ENCODE measurements around the gene MAD1L1. TPM values are rescaled to one million over a fixed set of nuclear protein-coding genes. Genes with fewer than 3 reads are reported as not detected.
"Not testable (repeated sequence)": the region's sequence is repeated elsewhere in the genome, so short reads cannot be mapped to it uniquely, and the experiment has no call there.

Gene MAD1L1
- total RNA-seq, 1 experiment from 2014 or later: 78.6 TPM

- DNase-seq (ENCODE audit: low read depth): no peak
Measured at GRCh38 chr7:1844336-1844950, 388.3 kb downstream of the MAD1L1 start.

GRCh38 chr7:1843921-1844335 lies 388.8 kb downstream of the MAD1L1 start:
- DNase-seq (ENCODE audit: low read depth): no peak

- no peak for DNase-seq (ENCODE audit: low read depth)
Measured at GRCh38 chr7:1843271-1843861, 389.4 kb downstream of the MAD1L1 start.

GRCh38 chr7:1842321-1843221 lies 390.2 kb downstream of the MAD1L1 start:
- DNase-seq (ENCODE audit: low read depth): no peak

GRCh38 chr7:1841286-1842021 lies 391.3 kb downstream of the MAD1L1 start:
- DNase-seq (ENCODE audit: low read depth): not testable (repeated sequence)

GRCh38 chr7:1840744-1841143 lies 392.0 kb downstream of the MAD1L1 start:
- DNase-seq (ENCODE audit: low read depth): not testable (repeated sequence)

- DNase-seq (ENCODE audit: low read depth): no peak
Measured at GRCh38 chr7:1839701-1840100, 393.0 kb downstream of the MAD1L1 start.

GRCh38 chr7:1838911-1839531 lies 393.7 kb downstream of the MAD1L1 start:
- DNase-seq (ENCODE audit: low read depth): not testable (repeated sequence)

GRCh38 chr7:1838544-1838872 lies 394.2 kb downstream of the MAD1L1 start:
- not testable (repeated sequence) for DNase-seq (ENCODE audit: low read depth)

- DNase-seq (ENCODE audit: low read depth): not testable (repeated sequence)
Measured at GRCh38 chr7:1837696-1838543, 394.8 kb downstream of the MAD1L1 start.

- DNase-seq (ENCODE audit: low read depth): not testable (repeated sequence)
Measured at GRCh38 chr7:1831933-1832535, 400.7 kb downstream of the MAD1L1 start.

GRCh38 chr7:1831471-1831870 lies 401.3 kb downstream of the MAD1L1 start:
- DNase-seq (ENCODE audit: low read depth): not testable (repeated sequence)

GRCh38 chr7:1829668-1830067 lies 403.1 kb downstream of the MAD1L1 start:
- DNase-seq (ENCODE audit: low read depth): not testable (repeated sequence)

- no peak for DNase-seq (ENCODE audit: low read depth)
Measured at GRCh38 chr7:1829111-1829510, 403.6 kb downstream of the MAD1L1 start.

- not testable (repeated sequence) for DNase-seq (ENCODE audit: low read depth)
Measured at GRCh38 chr7:1828170-1828569, 404.6 kb downstream of the MAD1L1 start.

- not testable (repeated sequence) for DNase-seq (ENCODE audit: low read depth)
Measured at GRCh38 chr7:1827521-1827981, 405.2 kb downstream of the MAD1L1 start.

GRCh38 chr7:1826931-1827330 lies 405.8 kb downstream of the MAD1L1 start:
- DNase-seq (ENCODE audit: low read depth): not testable (repeated sequence)

- no peak for DNase-seq (ENCODE audit: low read depth)
Measured at GRCh38 chr7:1825897-1826741, 406.6 kb downstream of the MAD1L1 start.

GRCh38 chr7:1825647-1825896 lies 407.2 kb downstream of the MAD1L1 start:
- not testable (repeated sequence) for DNase-seq (ENCODE audit: low read depth)

All from LHCN-M2 (cell line).